GM12878 (cell line): ENCODE data around the gene FOXL3. TPM values are rescaled to one million over a fixed set of nuclear protein-coding genes. Genes with fewer than 3 reads are reported as not detected.

Experiments
- ATAC-seq: fragments of 200-7000 bp; cut with Tn5 transposase; 3 replicates; pipeline ENCODE4 v1.9.1; 2020; ENCODE audit warnings: mild to moderate bottlenecking, moderate library complexity
- Bru-seq: library from RNA; stranded (reverse); fragments of 400-500 nt; gene quantifications from one replicate; lab custom pipeline; 2021; lab: Mats Ljungman, UMichigan
- BruChase-seq, 2 experiments: library from RNA; stranded (reverse); fragments of 400-500 nt; gene quantifications; one replicate each; lab custom pipeline; 2021; lab: Mats Ljungman, UMichigan
- BruUV-seq: library from RNA; stranded (reverse); fragments of 400-500 nt; replicated peaks from 2 replicates; lab custom pipeline; 2021; lab: Mats Ljungman, UMichigan
- CTCF ChIA-PET: fragments of 300-600 bp; sonication (Branson Sonifier 250); formaldehyde crosslinking; extraction: SDS; loops from one replicate; lab custom pipeline; 2021; ENCODE audit warnings: inconsistent platforms; lab: Yijun Ruan, JAX
- POLR2A ChIA-PET: fragments of 350-600 bp; formaldehyde crosslinking; extraction: SDS; loops from one replicate; lab custom pipeline; 2021; ENCODE audit warnings: inconsistent platforms; lab: Charles Lee
- RAD21 ChIA-PET: fragments of 300-600 bp; sonication (Branson Sonifier 250); formaldehyde crosslinking; loops from one replicate; lab custom pipeline; 2023; ENCODE audit warnings: antibody characterized with exemption; ENCODE audit not compliant: unreplicated experiment; lab: Charles Lee
- SMC1A ChIA-PET: fragments of 300-600 bp; sonication (Branson Sonifier 250); formaldehyde crosslinking; loops from one replicate; lab custom pipeline; 2023; ENCODE audit not compliant: unreplicated experiment, uncharacterized antibody; lab: Charles Lee
- DNase-seq: peaks from one replicate; pipeline ENCODE4 v3.0.0-alpha.2; 2011; ENCODE audit warnings: low read depth, low spot score
- FAIRE-seq: peaks from 3 replicates; lab custom pipeline; 2011; peaks lifted over from hg19 to GRCh38; lab: Jason Lieb, UNC
- H2AFZ ChIP-seq: 2 replicates; pipeline ENCODE4 v1.6.0; 2011; ENCODE audit warnings: low read depth, low read length, control low read depth; ENCODE audit not compliant: control insufficient read depth
- H3K27ac ChIP-seq: 2 replicates; pipeline ENCODE4 v1.5.1; 2011; ENCODE audit warnings: control low read depth; ENCODE audit not compliant: control insufficient read depth, insufficient read depth
- H3K27me3 ChIP-seq, 2 experiments: replicated peaks in 1 of 2; 2 replicates each; pipeline versions ENCODE4 v1.6.0 to v1.6.1; 2011; ENCODE audit warnings: low read length in 1 of 2; ENCODE audit not compliant: control insufficient read depth in 2 of 2, insufficient read depth in 2 of 2
- H3K36me3 ChIP-seq, 2 experiments: 2 replicates each; pipeline ENCODE4 v1.5.1; 2011; ENCODE audit warnings: low read length in 1 of 2; ENCODE audit not compliant: control insufficient read depth in 2 of 2, insufficient read depth in 2 of 2
- H3K4me1 ChIP-seq: 2 replicates; pipeline ENCODE4 v1.6.1; 2011; ENCODE audit warnings: mild to moderate bottlenecking, low read length, moderate library complexity, mixed read lengths; ENCODE audit not compliant: control insufficient read depth, insufficient read depth
- H3K4me2 ChIP-seq: 2 replicates; pipeline ENCODE4 v1.6.0; 2011; ENCODE audit warnings: control low read depth; ENCODE audit not compliant: control insufficient read depth, insufficient read depth
- H3K4me3 ChIP-seq: fragments of 200-600 bp; sonication (generic); 2 replicates; pipeline ENCODE4 v1.5.1; 2016
- H3K79me2 ChIP-seq: 2 replicates; pipeline ENCODE4 v1.6.0; 2011; ENCODE audit warnings: low read length; ENCODE audit not compliant: control insufficient read depth, insufficient read depth
- H3K9ac ChIP-seq: 2 replicates; pipeline ENCODE4 v1.8.0; 2011; ENCODE audit warnings: low read length, control low read depth, mixed read lengths; ENCODE audit not compliant: control insufficient read depth, insufficient read depth
- H3K9me3 ChIP-seq: replicated peaks from 3 replicates; pipeline ENCODE4 v1.5.1; 2011; ENCODE audit warnings: mild to moderate bottlenecking, low read length; ENCODE audit not compliant: control insufficient read depth, insufficient read depth
- H4K20me1 ChIP-seq: 2 replicates; pipeline ENCODE4 v1.6.0; 2011; ENCODE audit not compliant: control insufficient read depth, insufficient read depth
- EGR1 ChIP-seq, 2 experiments: IDR thresholded peaks; 1 replicate in 1 of 2; 2 replicates in 1 of 2; pipeline ENCODE4 v1.6.1; 2011 to 2012; ENCODE audit warnings: low read depth in 2 of 2, low read length in 2 of 2, borderline replicate concordance in 1 of 2, mild to moderate bottlenecking in 1 of 2, moderate library complexity in 1 of 2
- KDM1A ChIP-seq: fragments of 200-600 bp; sonication (generic); IDR thresholded peaks from 2 replicates; pipeline ENCODE4 v1.6.1; 2016; ENCODE audit warnings: borderline replicate concordance
- RELA ChIP-seq: fragments of 450-650 bp; IDR thresholded peaks from 2 replicates; pipeline ENCODE4 v1.8.0; 2014; ENCODE audit warnings: borderline replicate concordance; ENCODE audit not compliant: partially characterized antibody
- WGBS: methylation state at CpG from one replicate; pipeline ENCODE4 v1.1.6; 2016; ENCODE audit warnings: low lambda C conversion rate; ENCODE audit not compliant: insufficient replicate concordance, insufficient coverage; ENCODE audit errors: missing lambda C conversion rate; 5-methylcytosine and 5-hydroxymethylcytosine counted together
- in situ Hi-C: fragments of 300-500 bp; cut with MboI; formaldehyde crosslinking; loops from 9 replicates; pipeline ENCODE4 v1.14.3; 2018; ENCODE audit warnings: mixed read lengths
- intact Hi-C: fragments of 100-400 bp; cut with micrococcal nuclease; formaldehyde crosslinking; loops from one replicate; pipeline ENCODE4 v1.14.2; 2022; ENCODE audit not compliant: unreplicated experiment
- long read RNA-seq, 2 experiments: library from polyadenylated mRNA; unstranded; transcript quantifications; one replicate each; pipeline ENCODE4 v2.0.0, GENCODE V29; 2019 to 2020
- polyA minus RNA-seq, 3 experiments: library from RNA; depleted of rRNA, polyadenylated mRNA; stranded (reverse); fragments of >200 nt; gene quantifications; 2 replicates each; pipeline ENCODE4 v1.2.3, GENCODE V29; 2011
- polyA plus RNA-seq, 11 experiments: library from polyadenylated mRNA; depleted of rRNA in 4 of 11; unstranded in 6 of 11; stranded (reverse) in 5 of 11; fragments of >200 nt; fragmentation: Nextera tagmentation in 4 of 11; fragmentation: Illumina TruSeq in 1 of 11; extraction: Ambion mirVana in 4 of 11; extraction: Trizol in 1 of 11; gene quantifications; 1 replicate in 1 of 11; 2 replicates in 10 of 11; pipeline versions ENCODE4 v1.2.1 to v1.2.3, GENCODE V29; 2011 to 2016; ENCODE audit warnings: inconsistent platforms in 2 of 11, missing spikeins in 2 of 11, low read depth in 1 of 11
- total RNA-seq, 4 experiments: library from RNA; depleted of rRNA in 3 of 4; stranded (reverse); fragments of >200 nt in 3 of 4; fragmentation: Illumina TruSeq in 1 of 4; extraction: Trizol in 1 of 4; gene quantifications; 2 replicates each; pipeline versions ENCODE4 v1.2.1 to v1.2.3, GENCODE V29; 2013 to 2021

Gene FOXL3
- not detected in 2 replicates for total RNA-seq (2013; cell fraction: nucleolus; rRNA removed)
- not detected in 2 replicates for total RNA-seq (2014; rRNA removed)
- total RNA-seq (2014; rRNA removed; fragmentation: Illumina TruSeq; extraction: Trizol), result not detected in 2 replicates
- total RNA-seq (2021), result not detected in 2 replicates
- not detected for polyA plus RNA-seq (2011; ENCODE audit: low read depth)
- not detected in 2 replicates for polyA plus RNA-seq (2011; rRNA removed)
- not detected in 2 replicates for polyA plus RNA-seq (2011; cell fraction: cytosol; rRNA removed)
- not detected in 2 replicates for polyA plus RNA-seq (2011; cell fraction: nucleus; rRNA removed)
- not detected in 2 replicates for polyA plus RNA-seq (2012)
- polyA plus RNA-seq (2014; fragmentation: Illumina TruSeq; extraction: Trizol), result not detected in 2 replicates
- not detected for polyA plus RNA-seq (2014; fragmentation: Nextera tagmentation; extraction: Ambion mirVana)
- not detected in 2 replicates for polyA plus RNA-seq (2014; rRNA removed)
- polyA plus RNA-seq (2016; fragmentation: Nextera tagmentation; extraction: Ambion mirVana), result not detected
- polyA minus RNA-seq (2011; rRNA and poly(A)+ RNA removed), result not detected in 2 replicates
- not detected in 2 replicates for polyA minus RNA-seq (2011; cell fraction: cytosol; rRNA and poly(A)+ RNA removed)
- polyA minus RNA-seq (2011; cell fraction: nucleus; rRNA and poly(A)+ RNA removed), result not detected in 2 replicates
- Bru-seq, nascent RNA, result not detected
- BruChase-seq, experiment 1, labeled RNA remaining after a 6-hour chase, result not detected
- BruChase-seq, experiment 2, labeled RNA remaining after a 2-hour chase, result not detected
- long read RNA-seq, experiment 1, result 0 reads
- long read RNA-seq, experiment 2, result 0 reads

DNA sequence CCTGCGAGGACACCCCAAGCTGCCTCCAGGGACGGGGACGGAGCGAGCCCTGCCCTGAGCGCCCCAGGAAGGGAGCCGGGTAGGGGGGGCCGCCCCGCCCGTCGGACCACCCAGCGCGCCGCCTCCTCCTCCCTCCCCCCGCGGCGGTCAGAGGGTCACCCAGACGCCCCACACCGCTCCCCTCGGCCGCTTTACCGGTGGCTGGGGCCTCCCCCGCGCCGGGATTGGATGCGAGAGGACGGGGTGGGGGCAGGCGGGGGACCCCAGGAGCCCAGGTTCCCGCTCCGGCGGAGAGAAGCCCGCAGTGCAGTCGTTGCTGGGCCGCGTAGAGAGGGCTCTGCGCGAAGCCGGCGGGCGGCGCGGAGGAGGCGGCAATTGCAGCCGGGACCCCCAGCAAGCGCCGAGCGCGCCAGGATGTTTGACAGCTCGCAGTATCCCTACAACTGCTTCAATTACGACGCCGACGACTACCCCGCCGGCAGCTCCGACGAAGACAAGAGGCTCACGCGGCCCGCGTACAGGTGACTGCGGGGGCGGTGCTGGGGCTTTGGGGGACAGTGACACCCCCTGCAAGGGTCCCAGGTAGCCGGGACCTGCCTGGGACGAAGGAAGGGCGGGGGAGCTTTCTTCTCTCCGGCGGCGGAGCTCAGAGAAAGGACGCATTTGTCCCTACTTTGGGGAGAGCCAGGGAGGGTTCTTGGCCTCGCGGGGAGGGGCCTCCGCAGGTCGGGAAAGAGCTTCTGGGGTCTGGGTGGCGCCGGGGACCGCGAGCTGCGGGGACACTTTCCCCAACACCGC, at the start of gene FOXL3:
TSS of gene FOXL3 (plus strand) at position 415 of the 798 bp plus-strand sequence. CDS start at position 415, 0 bp downstream.
- intact Hi-C loops (no loop called here), in situ Hi-C loops (no loop called here)
- ChIA-PET SMC1A (no interaction called here), POLR2A (no interaction called here), RAD21 (no interaction called here), CTCF (no interaction called here)
- peaks cover 2% of the 10 kb centered on the region; the same call in 2 of the 3 replicates for H3K9me3 ChIP-seq
- H4K20me1 ChIP-seq, result no peaks in the 10 kb centered on the region
- DNase-seq, result no peak
- H2AFZ ChIP-seq, result no peak within 1 kb of the TSS
- H3K9ac ChIP-seq, result no peak within 1 kb of the TSS
- H3K4me1 ChIP-seq, result no peaks in the 10 kb centered on the region
- no peaks in the 10 kb centered on the region for H3K27me3 ChIP-seq
- no TSS peak for BruUV-seq
- no peak for TF ChIP-seq EGR1 (IDR thresholded peaks at IDR 0.05; ENCODE audit: borderline replicate concordance in 1 of 2, low read depth in 2 of 2, low read length in 2 of 2)
- no peak for TF ChIP-seq KDM1A
- TF ChIP-seq RELA, result no peak
- FAIRE-seq, result no peak
- no peak within 1 kb of the TSS for H3K4me3 ChIP-seq
- no peak for ATAC-seq
- no peaks in the 10 kb centered on the region for H3K36me3 ChIP-seq
- no peaks in the 10 kb centered on the region for H3K79me2 ChIP-seq
- H3K4me2 ChIP-seq, result no peak within 1 kb of the TSS
- 63% methylated on average over 44 of the region's 79 CpGs for WGBS
- H3K27ac ChIP-seq, result no peak within 1 kb of the TSS
